AG04449 (cell line): ENCODE data around the gene SH3RF1.

Experiments
- CTCF ChIA-PET: fragments of 350-600 bp; formaldehyde crosslinking; extraction: SDS; loops from one replicate; lab custom pipeline; 2021; ENCODE audit warnings: antibody characterized with exemption; lab: Yijun Ruan, JAX
- POLR2A ChIA-PET: fragments of 400-600, 350-600 bp; formaldehyde crosslinking; extraction: SDS; loops from one replicate; lab custom pipeline; 2020; ENCODE audit warnings: antibody characterized with exemption, inconsistent platforms; lab: Yijun Ruan, JAX
- DNase-seq: peaks from one replicate; pipeline ENCODE4 v3.0.0-alpha.2; 2010; ENCODE audit warnings: low read depth, low spot score
- H3K4me3 ChIP-seq: 2 replicates; pipeline ENCODE4 v1.5.1; 2011; ENCODE audit warnings: low read depth, mild to moderate bottlenecking, control low read depth, low read length
- TF ChIP-seq, protein P1 (sequence below): IDR thresholded peaks from one replicate; pipeline ENCODE4 v1.5.1; 2011; ENCODE audit warnings: mild to moderate bottlenecking, moderate library complexity, low read length, control low read depth, inconsistent platforms; ENCODE audit not compliant: insufficient read depth; ENCODE audit errors: missing control alignments

The SH3RF1 gene

DNA sequence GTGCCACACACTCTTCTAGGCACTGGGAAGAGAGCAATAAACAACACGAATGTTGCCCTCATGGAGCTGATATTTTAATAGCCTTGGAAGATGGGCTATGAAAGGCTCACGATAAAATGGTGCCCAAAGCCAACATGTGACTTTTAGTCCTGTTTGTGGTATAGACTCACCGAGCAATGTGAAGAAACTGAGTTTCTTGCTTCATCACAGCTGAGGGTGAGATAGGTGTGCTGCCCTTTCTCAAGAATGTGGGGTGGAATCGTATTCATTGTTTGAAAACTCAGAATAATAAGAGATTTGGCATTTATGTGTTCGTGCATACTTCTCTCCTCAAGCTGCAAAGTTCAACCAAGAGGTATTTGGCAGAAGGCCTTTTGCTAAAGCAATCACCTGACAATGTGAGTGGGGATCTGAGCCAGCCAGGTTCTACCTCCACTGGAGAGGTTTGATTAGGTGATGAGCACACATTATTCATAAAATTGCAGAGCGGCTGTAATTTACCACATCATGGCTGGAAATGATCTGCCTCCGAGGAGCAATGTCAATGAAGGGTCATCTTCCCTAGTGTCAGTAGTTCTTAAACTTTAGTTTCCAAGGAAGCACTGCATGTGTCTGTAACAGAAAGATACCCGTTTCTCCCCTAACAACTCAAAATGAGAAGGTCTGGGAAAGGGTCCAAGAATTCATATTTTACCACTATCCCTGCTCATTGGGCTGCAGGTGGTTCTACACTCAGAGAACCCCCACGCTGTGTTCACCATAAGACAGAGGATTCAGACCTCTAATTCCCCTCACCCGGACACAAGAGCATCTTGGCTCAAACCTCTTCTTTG is 218.8 kb downstream of the SH3RF1 start:
- POLR2A ChIA-PET, result no interaction called here
- no peak for DNase-seq
- CTCF ChIA-PET, result no interaction called here
- H3K4me3 ChIP-seq, result no peak overlapping the region
- TF ChIP-seq, protein P1, sequence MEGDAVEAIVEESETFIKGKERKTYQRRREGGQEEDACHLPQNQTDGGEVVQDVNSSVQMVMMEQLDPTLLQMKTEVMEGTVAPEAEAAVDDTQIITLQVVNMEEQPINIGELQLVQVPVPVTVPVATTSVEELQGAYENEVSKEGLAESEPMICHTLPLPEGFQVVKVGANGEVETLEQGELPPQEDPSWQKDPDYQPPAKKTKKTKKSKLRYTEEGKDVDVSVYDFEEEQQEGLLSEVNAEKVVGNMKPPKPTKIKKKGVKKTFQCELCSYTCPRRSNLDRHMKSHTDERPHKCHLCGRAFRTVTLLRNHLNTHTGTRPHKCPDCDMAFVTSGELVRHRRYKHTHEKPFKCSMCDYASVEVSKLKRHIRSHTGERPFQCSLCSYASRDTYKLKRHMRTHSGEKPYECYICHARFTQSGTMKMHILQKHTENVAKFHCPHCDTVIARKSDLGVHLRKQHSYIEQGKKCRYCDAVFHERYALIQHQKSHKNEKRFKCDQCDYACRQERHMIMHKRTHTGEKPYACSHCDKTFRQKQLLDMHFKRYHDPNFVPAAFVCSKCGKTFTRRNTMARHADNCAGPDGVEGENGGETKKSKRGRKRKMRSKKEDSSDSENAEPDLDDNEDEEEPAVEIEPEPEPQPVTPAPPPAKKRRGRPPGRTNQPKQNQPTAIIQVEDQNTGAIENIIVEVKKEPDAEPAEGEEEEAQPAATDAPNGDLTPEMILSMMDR, result no peak

DNA sequence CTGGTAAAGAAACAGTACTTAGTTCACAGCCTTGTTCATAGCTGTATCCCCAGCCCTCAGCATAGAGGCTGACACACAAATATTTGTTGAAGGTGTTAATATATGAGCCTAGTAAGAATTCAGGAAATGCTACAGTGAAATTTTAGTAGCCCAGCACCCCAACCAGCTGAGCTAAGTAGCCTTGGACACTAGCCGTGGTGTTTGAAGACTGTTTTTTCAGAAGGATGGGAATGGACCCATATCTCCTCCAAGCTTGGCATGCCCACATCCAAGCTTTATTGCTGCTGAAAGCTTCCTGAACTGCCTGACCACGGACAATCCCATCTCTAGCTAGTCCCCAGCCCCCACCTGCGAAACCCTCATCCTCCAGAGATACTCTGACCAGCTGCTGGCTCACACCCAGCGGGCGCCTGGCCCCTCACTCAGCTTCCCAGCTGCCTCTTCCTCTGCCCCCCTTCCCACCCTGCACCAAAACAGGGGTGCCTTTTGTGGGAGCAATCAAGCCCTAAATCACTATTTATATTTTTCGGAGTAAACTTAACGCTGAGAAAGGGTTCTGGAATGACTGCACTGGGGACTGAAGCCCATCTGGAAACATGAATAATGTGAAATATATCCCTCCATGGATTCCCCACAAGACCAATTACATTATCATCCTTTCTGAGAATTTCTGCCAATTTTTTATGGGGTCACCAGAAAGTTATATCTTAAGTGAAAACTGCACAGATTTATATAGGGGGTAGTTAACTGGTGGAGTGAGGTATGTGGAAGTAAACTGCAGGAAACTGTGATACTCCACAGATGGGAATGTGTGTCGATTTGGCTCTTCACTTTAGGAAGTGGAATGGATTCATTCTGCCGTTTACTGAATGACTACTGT is 219.6 kb downstream of the SH3RF1 start:
- CTCF ChIA-PET, result no interaction called here
- no peak for DNase-seq
- POLR2A ChIA-PET, result no interaction called here
- H3K4me3 ChIP-seq, result no peak overlapping the region
- TF ChIP-seq, protein P1, result no peak

DNA sequence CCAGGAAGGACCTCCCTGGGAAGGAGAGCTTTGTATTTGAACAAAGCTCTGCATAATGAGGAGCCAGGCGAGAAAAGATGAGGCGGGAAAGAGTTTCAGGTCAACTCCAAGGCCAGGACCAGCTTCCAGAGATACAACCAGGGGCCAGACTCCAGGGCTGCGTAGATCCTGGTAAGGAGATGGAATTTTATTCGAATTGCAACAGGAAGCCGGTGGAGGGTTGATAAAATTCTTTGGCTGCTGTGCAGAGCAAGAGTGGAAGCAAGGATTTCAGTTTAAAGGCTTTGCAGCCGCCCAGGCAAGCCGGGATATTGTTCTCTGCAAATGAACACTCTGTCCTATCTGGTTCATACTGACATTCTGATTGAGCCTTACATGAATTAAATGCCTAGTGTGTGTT is 220.5 kb downstream of the SH3RF1 start:
- POLR2A ChIA-PET, result interaction anchor here (0.7 kb wide), 1 partner anchor 34 kb away, joined by 5 read pairs; no protein-coding TSS in a partner anchor
- no peak overlapping the region for H3K4me3 ChIP-seq
- no peak for DNase-seq
- CTCF ChIA-PET, result no interaction called here
- TF ChIP-seq, protein P1, result no peak

DNA sequence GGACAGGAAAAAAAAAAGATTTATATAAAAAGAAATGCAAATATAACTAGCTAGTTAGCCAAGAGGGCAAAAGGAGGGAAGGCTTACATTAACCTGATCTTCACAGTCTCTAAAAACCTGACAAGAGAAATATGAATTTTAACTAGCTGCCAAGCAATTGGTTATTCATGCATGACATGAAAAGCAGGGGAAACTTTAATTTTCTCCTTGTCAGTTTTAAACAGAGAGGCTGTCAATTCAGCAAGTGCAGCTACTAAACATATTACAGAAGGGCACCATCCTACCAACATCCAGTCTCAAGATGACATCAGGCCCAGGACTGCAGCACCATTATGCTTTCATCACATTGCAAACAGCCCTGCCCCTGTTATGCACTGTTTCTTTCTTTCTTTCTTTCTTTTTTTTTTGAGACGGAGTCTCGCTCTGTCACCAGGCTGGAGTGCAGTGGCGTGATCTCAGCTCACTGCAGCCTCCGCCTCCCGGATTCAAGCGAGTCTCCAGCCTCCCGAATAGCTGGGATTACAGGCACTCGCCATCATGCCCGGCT is 221.8 kb downstream of the SH3RF1 start:
- POLR2A ChIA-PET, result no interaction called here
- H3K4me3 ChIP-seq, result no peak overlapping the region
- DNase-seq, result no peak
- TF ChIP-seq, protein P1, result no peak
- CTCF ChIA-PET, result interaction anchor here (0.6 to 0.9 kb wide), 2 partner anchors 16 to 70 kb away, joined by 3 to 4 read pairs; no protein-coding TSS in a partner anchor

DNA sequence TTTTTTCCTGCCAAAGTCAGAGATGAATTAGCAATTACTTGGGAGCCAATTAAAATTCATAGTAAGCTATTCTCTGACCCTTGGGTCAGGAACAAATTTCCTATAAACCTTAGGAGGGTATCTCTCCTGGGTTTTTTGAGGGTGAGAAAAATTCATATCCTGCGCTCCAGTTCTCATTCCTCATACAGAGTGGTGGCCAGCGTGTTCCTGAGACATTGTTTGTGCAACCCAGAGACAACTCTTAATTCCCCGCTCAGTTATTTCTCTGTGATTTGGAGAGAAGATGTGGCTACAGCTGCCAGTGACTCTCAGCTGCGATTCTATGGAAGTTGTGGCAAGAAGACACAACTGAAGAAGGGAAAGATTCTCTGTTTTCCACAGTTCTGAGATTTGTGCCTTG is 222.8 kb downstream of the SH3RF1 start:
- ChIA-PET POLR2A (no interaction called here), CTCF (no interaction called here)

More for the DNA sequence above, 222.8 kb downstream of the SH3RF1 start:
- H3K4me3 ChIP-seq, result no peak overlapping the region
- DNase-seq, result no peak
- TF ChIP-seq, protein P1, result no peak
